Endothelial cell of umbilical vein (primary cell): Measurements from ENCODE around the gene GAS5. TPM values are rescaled to one million over a fixed set of nuclear protein-coding genes. Genes with fewer than 3 reads are reported as not detected.

Experiments
- BruUV-seq: library from RNA; stranded (reverse); fragments of 400-500 nt; replicated peaks from 2 replicates; lab custom pipeline; 2021; lab: Mats Ljungman, UMichigan
- CTCF ChIA-PET: fragments of 300-600, 350-600 bp; sonication (Branson Sonifier 250); formaldehyde crosslinking; loops from one replicate; lab custom pipeline; 2021; ENCODE audit warnings: antibody characterized with exemption, inconsistent platforms; lab: Charles Lee
- POLR2A ChIA-PET: fragments of 300-600, 350-600 bp; sonication (Branson Sonifier 250); formaldehyde crosslinking; loops from one replicate; lab custom pipeline; 2021; ENCODE audit warnings: antibody characterized with exemption, inconsistent platforms; lab: Charles Lee
- DNase-seq: peaks from one replicate; pipeline ENCODE4 v3.0.0-alpha.2; 2011; ENCODE audit warnings: low read depth, low spot score
- FAIRE-seq: peaks from 2 replicates; lab custom pipeline; 2011; peaks lifted over from hg19 to GRCh38; lab: Jason Lieb, UNC
- H2AFZ ChIP-seq: 2 replicates; pipeline ENCODE4 v1.6.0; 2012; ENCODE audit warnings: low read depth, low read length, control low read depth, inconsistent platforms
- H3K27ac ChIP-seq: 2 replicates; pipeline ENCODE4 v1.5.1; 2011; ENCODE audit warnings: low read depth, mild to moderate bottlenecking, control low read depth, low read length, moderate library complexity; ENCODE audit not compliant: insufficient read depth
- H3K27me3 ChIP-seq, 2 experiments: 2 replicates each; pipeline versions ENCODE4 v1.6.0 to v1.6.1; 2011; ENCODE audit warnings: low read length in 2 of 2, mixed read lengths in 1 of 2; ENCODE audit not compliant: control insufficient read depth in 2 of 2, insufficient read depth in 2 of 2
- H3K36me3 ChIP-seq, 2 experiments: 2 replicates in 1 of 2; 3 replicates in 1 of 2; pipeline ENCODE4 v1.5.1; 2011; ENCODE audit warnings: low read length in 2 of 2, mild to moderate bottlenecking in 1 of 2, moderate library complexity in 1 of 2; ENCODE audit not compliant: control insufficient read depth in 2 of 2, insufficient read depth in 2 of 2; ENCODE audit errors: extremely low read depth in 1 of 2
- H3K4me1 ChIP-seq: 3 replicates; pipeline ENCODE4 v1.5.1; 2011; ENCODE audit warnings: mild to moderate bottlenecking, low read length; ENCODE audit not compliant: control insufficient read depth, insufficient read depth; ENCODE audit errors: extremely low read depth
- H3K4me2 ChIP-seq: 2 replicates; pipeline ENCODE4 v1.6.1; 2011; ENCODE audit warnings: low read length, control low read depth, mixed read lengths; ENCODE audit not compliant: insufficient read depth
- H3K4me3 ChIP-seq, 3 experiments: fragments of 200-600 bp in 1 of 3; sonication (generic), shearing (Covaris generic) in 1 of 3; replicated peaks in 1 of 3; 2 replicates each; pipeline ENCODE4 v1.5.1; 2011 to 2016; ENCODE audit warnings: control low read depth in 3 of 3, low read length in 3 of 3, mild to moderate bottlenecking in 2 of 3, inconsistent platforms in 1 of 3, low read depth in 1 of 3, moderate library complexity in 1 of 3; ENCODE audit not compliant: insufficient read depth in 1 of 3
- H3K79me2 ChIP-seq: 2 replicates; pipeline ENCODE4 v1.6.0; 2012; ENCODE audit warnings: low read length, inconsistent platforms; ENCODE audit not compliant: control insufficient read depth, insufficient read depth
- H3K9ac ChIP-seq: replicated peaks from 2 replicates; pipeline ENCODE3; 2011; ENCODE audit warnings: low read length, control low read depth; ENCODE audit not compliant: insufficient read depth; ENCODE audit errors: extremely low read depth
- H3K9me1 ChIP-seq: replicated peaks from 3 replicates; pipeline ENCODE4 v1.6.0; 2011; ENCODE audit warnings: mild to moderate bottlenecking, low read length; ENCODE audit not compliant: control insufficient read depth, insufficient read depth; ENCODE audit errors: extremely low read depth
- H3K9me3 ChIP-seq: replicated peaks from 2 replicates; pipeline ENCODE4 v1.5.1; 2012; ENCODE audit warnings: low read length, inconsistent platforms; ENCODE audit not compliant: control insufficient read depth, insufficient read depth
- H4K20me1 ChIP-seq: replicated peaks from 2 replicates; pipeline ENCODE3; 2011; ENCODE audit warnings: mild to moderate bottlenecking, low read length; ENCODE audit not compliant: control insufficient read depth, insufficient read depth; ENCODE audit errors: extremely low read depth
- GATA2 ChIP-seq: IDR thresholded peaks from 2 replicates; pipeline ENCODE4 v1.7.0; 2011; ENCODE audit warnings: low read depth, mild to moderate bottlenecking, moderate library complexity, mixed read lengths, low read length; ENCODE audit not compliant: insufficient read length, insufficient read depth
- MYC ChIP-seq: IDR thresholded peaks from one replicate; pipeline ENCODE4 v1.6.1; 2011; ENCODE audit warnings: mild to moderate bottlenecking, low read depth, low read length
- dilution Hi-C: fragments of 300-500 bp; cut with MboI; formaldehyde crosslinking; loops from one replicate; pipeline ENCODE4 v1.15.0; 2019; ENCODE audit warnings: low sequenced_read_pairs; ENCODE audit not compliant: extremely low pct_ligation_motif_present
- intact Hi-C: fragments of 100-400 bp; cut with micrococcal nuclease; formaldehyde crosslinking; loops from one replicate; pipeline ENCODE4 v1.10.0; 2022
- polyA plus RNA-seq, 4 experiments: library from polyadenylated mRNA; depleted of rRNA in 3 of 4; stranded (reverse) in 3 of 4; unstranded in 1 of 4; fragments of >200 nt; gene quantifications; 2 replicates each; pipeline versions ENCODE4 v1.2.1 to v1.2.3, GENCODE V29; 2011 to 2012; ENCODE audit warnings: missing spikeins in 1 of 4
- total RNA-seq: library from RNA; stranded (reverse); gene quantifications from 2 replicates; pipeline ENCODE4 v1.2.3, GENCODE V29; 2021

GAS5 gene
- total and polyA plus RNA-seq, 2 donors (not counting 3 experiments of a cell fraction or from before 2014, with no cell fraction given), result 343 to 492 TPM

DNA sequence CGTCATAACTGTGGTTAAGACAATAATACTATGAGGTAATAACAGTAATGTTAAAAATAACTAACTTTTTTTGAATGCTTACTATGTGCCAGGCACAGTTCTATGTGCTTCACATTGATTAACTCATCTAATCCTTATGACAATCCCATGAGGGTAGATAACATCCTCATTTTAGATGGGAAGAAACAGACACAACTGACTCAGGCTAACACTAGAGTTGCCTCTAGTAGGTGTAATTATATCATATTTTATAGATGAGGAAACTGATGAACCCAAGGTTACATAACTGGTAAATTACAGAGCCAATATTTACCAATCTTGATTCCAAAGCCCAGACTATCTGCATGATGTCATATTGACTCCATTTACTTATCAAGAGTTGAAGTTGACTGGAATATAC is 25.8 kb upstream of the GAS5 start:
- ChIA-PET POLR2A (no interaction called here), CTCF (no interaction called here)
- FAIRE-seq (no peak), DNase-seq (no peak)
- Histone ChIP-seq H3K9me3 (no peaks in the 10 kb centered on the region), H4K20me1 (no peaks in the 10 kb centered on the region), H3K9me1 (no peaks in the 10 kb centered on the region), H3K27ac (no peak overlapping the region), H3K79me2 (no peaks in the 10 kb centered on the region), H3K4me2 (no peak overlapping the region), H3K4me3 (no peak overlapping the region), H3K36me3 (no peaks in the 10 kb centered on the region), H3K27me3 (no peaks in the 10 kb centered on the region), H3K9ac (no peak overlapping the region), H3K4me1 (no peaks in the 10 kb centered on the region), H2AFZ (no peak overlapping the region)
- dilution Hi-C loops, result no loop called here
- TF ChIP-seq GATA2, result no peak
- intact Hi-C loops, result no loop called here
- BruUV-seq, result no TSS peak

- H4K20me1 ChIP-seq, result no peaks in the 10 kb centered on the region
- CTCF ChIA-PET, result interaction anchor here (1.0 to 1.4 kb wide), 3 partner anchors 8 to 26 kb away, joined by 3 to 4 read pairs (median 3); no protein-coding TSS in a partner anchor
- H3K27ac ChIP-seq, result no peak overlapping the region
- no peaks in the 10 kb centered on the region for H3K27me3 ChIP-seq
- H3K9ac ChIP-seq, result no peak overlapping the region
- TF ChIP-seq MYC, result no peak
- no peaks in the 10 kb centered on the region for H3K4me1 ChIP-seq
- intact Hi-C loops, result no loop called here
- dilution Hi-C loops, result no loop called here
- H3K4me2 ChIP-seq, result no peak overlapping the region
- H3K9me1 ChIP-seq, result no peaks in the 10 kb centered on the region
- DNase-seq (no peak), FAIRE-seq (no peak)
- no peaks in the 10 kb centered on the region for H3K9me3 ChIP-seq
- no TSS peak for BruUV-seq
- peaks cover 0 to 7% of the 10 kb centered on the region in 2 experiments for H3K36me3 ChIP-seq
- no peak overlapping the region for H3K4me3 ChIP-seq
- H2AFZ ChIP-seq, result no peak overlapping the region
- POLR2A ChIA-PET, result interaction anchor here (1.5 kb wide), 1 partner anchor 22 kb away, joined by 4 read pairs; the partner anchor contains the start of gene ZBTB37
- no peaks in the 10 kb centered on the region for H3K79me2 ChIP-seq
These were observed 22.1 kb upstream of the GAS5 start for GRCh38 chr1:173889885-173890284.
